Measurements from ENCODE around the gene IMMP2L.

- TF ChIP-seq POLR2A (IDR thresholded peaks at IDR 0.05; ENCODE audit: low read depth, low read length) (no peak), MXI1 (IDR thresholded peaks at IDR 0.05; ENCODE audit: borderline replicate concordance, low read depth, low read length) (no peak), ELK1 (IDR thresholded peaks at IDR 0.05; ENCODE audit: borderline replicate concordance, low read depth, low read length) (no peak), CEBPB (IDR thresholded peaks at IDR 0.05; ENCODE audit: low read depth, low read length) (no peak)
- TF ChIP-seq, protein P1, sequence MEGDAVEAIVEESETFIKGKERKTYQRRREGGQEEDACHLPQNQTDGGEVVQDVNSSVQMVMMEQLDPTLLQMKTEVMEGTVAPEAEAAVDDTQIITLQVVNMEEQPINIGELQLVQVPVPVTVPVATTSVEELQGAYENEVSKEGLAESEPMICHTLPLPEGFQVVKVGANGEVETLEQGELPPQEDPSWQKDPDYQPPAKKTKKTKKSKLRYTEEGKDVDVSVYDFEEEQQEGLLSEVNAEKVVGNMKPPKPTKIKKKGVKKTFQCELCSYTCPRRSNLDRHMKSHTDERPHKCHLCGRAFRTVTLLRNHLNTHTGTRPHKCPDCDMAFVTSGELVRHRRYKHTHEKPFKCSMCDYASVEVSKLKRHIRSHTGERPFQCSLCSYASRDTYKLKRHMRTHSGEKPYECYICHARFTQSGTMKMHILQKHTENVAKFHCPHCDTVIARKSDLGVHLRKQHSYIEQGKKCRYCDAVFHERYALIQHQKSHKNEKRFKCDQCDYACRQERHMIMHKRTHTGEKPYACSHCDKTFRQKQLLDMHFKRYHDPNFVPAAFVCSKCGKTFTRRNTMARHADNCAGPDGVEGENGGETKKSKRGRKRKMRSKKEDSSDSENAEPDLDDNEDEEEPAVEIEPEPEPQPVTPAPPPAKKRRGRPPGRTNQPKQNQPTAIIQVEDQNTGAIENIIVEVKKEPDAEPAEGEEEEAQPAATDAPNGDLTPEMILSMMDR (conservative IDR thresholded peaks at IDR 0.05; ENCODE audit: low read depth, low read length) = no peak
- TF ChIP-seq, protein P2, sequence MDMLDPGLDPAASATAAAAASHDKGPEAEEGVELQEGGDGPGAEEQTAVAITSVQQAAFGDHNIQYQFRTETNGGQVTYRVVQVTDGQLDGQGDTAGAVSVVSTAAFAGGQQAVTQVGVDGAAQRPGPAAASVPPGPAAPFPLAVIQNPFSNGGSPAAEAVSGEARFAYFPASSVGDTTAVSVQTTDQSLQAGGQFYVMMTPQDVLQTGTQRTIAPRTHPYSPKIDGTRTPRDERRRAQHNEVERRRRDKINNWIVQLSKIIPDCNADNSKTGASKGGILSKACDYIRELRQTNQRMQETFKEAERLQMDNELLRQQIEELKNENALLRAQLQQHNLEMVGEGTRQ (IDR thresholded peaks at IDR 0.05; ENCODE audit: low read depth, low read length) = no peak
Measured at GRCh38 chr7:110871856-110872255, 690.4 kb downstream of the IMMP2L start.
